ENCODE results near the gene GNPTAB.

GRCh38 chr12:101761350-101761749, 69.4 kb downstream of the GNPTAB start:
- TF ChIP-seq POLR2A (IDR thresholded peaks at IDR 0.05; ENCODE audit: low read length) = no peak
- TF ChIP-seq GATA1 (IDR thresholded peaks at IDR 0.05; ENCODE audit: low read depth, low read length) = no peak

Data from erythroblast (primary cell).